ENCODE measurements around the gene CHSY1.

The CHSY1 gene

GRCh38 chr15:101276501-101277037 lies 24.7 kb upstream of the CHSY1 start:
- TF ChIP-seq FOXP2 (optimal IDR thresholded peaks at IDR 0.05; ENCODE audit: borderline replicate concordance, extremely low read depth, extremely low read length, insufficient read depth), result no peak
- no peak for TF ChIP-seq POLR2AphosphoS5 (IDR thresholded peaks at IDR 0.05; ENCODE audit: low read depth, low read length)
- TF ChIP-seq, protein P1, sequence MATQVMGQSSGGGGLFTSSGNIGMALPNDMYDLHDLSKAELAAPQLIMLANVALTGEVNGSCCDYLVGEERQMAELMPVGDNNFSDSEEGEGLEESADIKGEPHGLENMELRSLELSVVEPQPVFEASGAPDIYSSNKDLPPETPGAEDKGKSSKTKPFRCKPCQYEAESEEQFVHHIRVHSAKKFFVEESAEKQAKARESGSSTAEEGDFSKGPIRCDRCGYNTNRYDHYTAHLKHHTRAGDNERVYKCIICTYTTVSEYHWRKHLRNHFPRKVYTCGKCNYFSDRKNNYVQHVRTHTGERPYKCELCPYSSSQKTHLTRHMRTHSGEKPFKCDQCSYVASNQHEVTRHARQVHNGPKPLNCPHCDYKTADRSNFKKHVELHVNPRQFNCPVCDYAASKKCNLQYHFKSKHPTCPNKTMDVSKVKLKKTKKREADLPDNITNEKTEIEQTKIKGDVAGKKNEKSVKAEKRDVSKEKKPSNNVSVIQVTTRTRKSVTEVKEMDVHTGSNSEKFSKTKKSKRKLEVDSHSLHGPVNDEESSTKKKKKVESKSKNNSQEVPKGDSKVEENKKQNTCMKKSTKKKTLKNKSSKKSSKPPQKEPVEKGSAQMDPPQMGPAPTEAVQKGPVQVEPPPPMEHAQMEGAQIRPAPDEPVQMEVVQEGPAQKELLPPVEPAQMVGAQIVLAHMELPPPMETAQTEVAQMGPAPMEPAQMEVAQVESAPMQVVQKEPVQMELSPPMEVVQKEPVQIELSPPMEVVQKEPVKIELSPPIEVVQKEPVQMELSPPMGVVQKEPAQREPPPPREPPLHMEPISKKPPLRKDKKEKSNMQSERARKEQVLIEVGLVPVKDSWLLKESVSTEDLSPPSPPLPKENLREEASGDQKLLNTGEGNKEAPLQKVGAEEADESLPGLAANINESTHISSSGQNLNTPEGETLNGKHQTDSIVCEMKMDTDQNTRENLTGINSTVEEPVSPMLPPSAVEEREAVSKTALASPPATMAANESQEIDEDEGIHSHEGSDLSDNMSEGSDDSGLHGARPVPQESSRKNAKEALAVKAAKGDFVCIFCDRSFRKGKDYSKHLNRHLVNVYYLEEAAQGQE (IDR thresholded peaks at IDR 0.05; ENCODE audit: insufficient read depth in 1 of 2, low read depth in 2 of 2, low read length in 2 of 2), result no peak
- no peak for TF ChIP-seq TAF1 (IDR thresholded peaks at IDR 0.05; ENCODE audit: borderline replicate concordance, insufficient read depth, low read length)
- TF ChIP-seq SIN3A (IDR thresholded peaks at IDR 0.05; ENCODE audit: borderline replicate concordance, insufficient read depth, low read length), result no peak

DNA sequence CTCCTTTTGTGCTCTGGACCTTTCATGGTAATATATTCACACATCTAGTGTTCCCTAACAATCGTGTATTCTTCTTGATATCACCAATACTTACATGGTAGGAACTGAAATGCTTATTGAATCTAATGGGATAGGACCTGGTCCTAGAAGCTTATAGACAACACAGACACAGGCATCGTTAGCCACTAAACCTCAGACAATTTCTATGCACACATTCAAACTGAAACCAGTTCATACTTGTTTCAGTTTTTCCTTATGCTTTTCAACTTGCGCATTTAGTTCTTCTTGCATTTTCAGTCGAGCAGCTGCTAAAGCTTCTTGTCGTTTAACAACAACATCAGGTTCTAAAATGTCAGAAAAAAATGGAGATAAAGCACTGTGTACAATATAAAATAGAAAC lies 23.2 kb upstream of the CHSY1 start:
- TF ChIP-seq POLR2AphosphoS5 (IDR thresholded peaks at IDR 0.05; ENCODE audit: low read depth, low read length), result no peak

DNA sequence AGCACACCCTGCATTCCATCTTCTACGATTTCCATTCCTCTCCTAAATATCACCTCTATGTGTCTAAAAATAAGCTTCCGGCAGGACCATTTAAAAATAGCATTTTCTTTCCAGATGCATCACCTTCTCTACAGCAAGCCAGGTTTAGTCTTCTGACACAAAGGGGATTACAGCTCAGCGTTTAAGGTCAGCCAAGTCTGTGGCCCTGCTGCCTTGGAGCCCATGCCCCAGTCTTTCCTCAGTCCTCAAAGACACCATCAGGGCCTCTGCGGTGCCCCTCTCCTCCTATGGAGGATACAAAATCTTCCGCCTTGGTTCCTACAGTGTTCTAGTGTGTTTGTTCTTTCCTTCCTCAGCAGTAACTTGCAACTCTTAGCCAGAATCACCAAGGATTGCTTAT lies 21.7 kb upstream of the CHSY1 start:
- no peak for TF ChIP-seq SIN3A (IDR thresholded peaks at IDR 0.05; ENCODE audit: borderline replicate concordance, insufficient read depth, low read length)
- no peak for TF ChIP-seq FOXP2 (optimal IDR thresholded peaks at IDR 0.05; ENCODE audit: borderline replicate concordance, extremely low read depth, extremely low read length, insufficient read depth)
- TF ChIP-seq, protein P1 (IDR thresholded peaks at IDR 0.05; ENCODE audit: insufficient read depth in 1 of 2, low read depth in 2 of 2, low read length in 2 of 2), result no peak
- no peak for TF ChIP-seq TAF1 (IDR thresholded peaks at IDR 0.05; ENCODE audit: borderline replicate concordance, insufficient read depth, low read length)

GRCh38 chr15:101272584-101272983 lies 20.7 kb upstream of the CHSY1 start:
- no peak for TF ChIP-seq TAF1 (IDR thresholded peaks at IDR 0.05; ENCODE audit: borderline replicate concordance, insufficient read depth, low read length)
- no peak for TF ChIP-seq SIN3A (IDR thresholded peaks at IDR 0.05; ENCODE audit: borderline replicate concordance, insufficient read depth, low read length)
- no peak for TF ChIP-seq FOXP2 (optimal IDR thresholded peaks at IDR 0.05; ENCODE audit: borderline replicate concordance, extremely low read depth, extremely low read length, insufficient read depth)
- TF ChIP-seq, protein P1 (IDR thresholded peaks at IDR 0.05; ENCODE audit: insufficient read depth in 1 of 2, low read depth in 2 of 2, low read length in 2 of 2), result no peak
- no peak for TF ChIP-seq POLR2AphosphoS5 (IDR thresholded peaks at IDR 0.05; ENCODE audit: low read depth, low read length)

DNA sequence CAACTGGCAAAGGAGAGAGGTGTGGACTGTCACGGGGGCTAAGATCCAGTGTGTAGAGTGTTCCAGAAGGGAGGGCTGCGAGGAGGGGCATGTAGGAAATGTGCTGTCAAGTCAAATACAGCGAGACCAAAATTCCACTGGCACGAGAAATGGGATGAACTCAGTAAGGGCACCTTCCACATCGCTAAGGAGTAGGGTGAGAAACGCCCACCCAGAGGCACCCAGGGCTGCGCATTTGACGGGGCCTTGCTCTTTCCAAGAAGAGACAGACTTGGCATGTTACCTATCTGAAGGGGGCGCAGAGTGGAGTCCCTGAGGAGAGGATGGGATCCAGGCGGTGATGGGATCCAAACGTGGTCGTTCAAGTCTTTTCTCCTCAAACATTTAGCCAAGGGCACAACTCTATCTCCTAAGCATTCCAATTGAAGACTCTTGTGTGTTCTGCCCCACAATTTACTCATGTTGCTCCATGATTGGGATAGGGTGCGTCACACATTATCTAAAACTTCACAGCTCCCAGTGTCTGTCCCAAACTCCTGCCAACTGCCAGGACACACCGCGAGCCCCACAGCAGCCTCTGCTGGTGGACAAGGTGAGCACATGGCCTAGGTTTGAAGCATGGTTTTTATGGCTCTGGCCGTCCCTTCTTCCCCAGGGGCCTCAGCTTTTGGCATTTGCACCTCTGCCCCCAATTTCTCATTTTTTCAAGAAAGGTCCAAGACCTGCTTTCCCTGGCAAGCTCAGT lies 17.8 kb upstream of the CHSY1 start:
- TF ChIP-seq, protein P1 (IDR thresholded peaks at IDR 0.05; ENCODE audit: insufficient read depth in 1 of 2, low read depth in 2 of 2, low read length in 2 of 2), result no peak
- 0 out of 2 replicates have a peak, but pooled peaks have one; percentile 22 for TF ChIP-seq POLR2AphosphoS5 (IDR thresholded peaks at IDR 0.05; ENCODE audit: low read depth, low read length)

Data from PFSK-1 (cell line).